A549 treated with AZD9567 at 1 μM for 4 hours (cell line): ENCODE results near the gene LRRC45. TPM values are rescaled to one million over a fixed set of nuclear protein-coding genes. Genes with fewer than 3 reads are reported as not detected.

Source experiments
- total RNA-seq: library from RNA; stranded (reverse); fragments of 200-300 nt; extraction: Qiagen RNA extraction; gene quantifications from 5 replicates; pipeline ENCODE4 v1.2.3, GENCODE V29; 2022; ENCODE audit not compliant: insufficient read depth

Gene LRRC45
- total RNA-seq: 7.8 to 17.0 TPM (median 14.7 TPM) in 5 replicates

DNA sequence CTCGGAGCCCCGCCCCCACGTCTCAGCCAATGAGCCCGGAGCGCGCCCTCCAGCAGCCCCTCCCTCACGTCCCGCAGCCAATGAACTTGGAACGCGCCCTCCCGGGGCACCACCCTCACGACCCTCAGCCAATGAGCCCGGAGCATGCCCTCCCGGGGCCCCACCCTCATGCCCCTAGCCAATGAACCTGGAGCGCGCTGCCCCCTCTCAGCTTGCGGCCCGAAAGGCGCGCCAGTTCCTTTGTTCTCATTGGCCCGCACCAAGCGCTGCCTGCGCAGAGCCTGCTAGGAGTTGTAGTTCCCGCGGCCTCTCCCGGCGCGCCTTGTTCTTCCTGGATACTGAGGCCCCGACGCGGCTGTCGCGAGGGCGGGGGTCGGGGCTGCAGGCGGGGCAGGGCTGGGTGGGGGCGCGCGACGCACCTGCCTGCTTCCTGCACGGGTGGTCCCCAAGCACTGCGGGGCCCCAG lies at the start of gene LRRC45:
Gene LRRC45 (plus strand): TSS at position 325 of the 466 bp plus-strand sequence. CDS start 339 bp downstream, outside the sequence.

DNA sequence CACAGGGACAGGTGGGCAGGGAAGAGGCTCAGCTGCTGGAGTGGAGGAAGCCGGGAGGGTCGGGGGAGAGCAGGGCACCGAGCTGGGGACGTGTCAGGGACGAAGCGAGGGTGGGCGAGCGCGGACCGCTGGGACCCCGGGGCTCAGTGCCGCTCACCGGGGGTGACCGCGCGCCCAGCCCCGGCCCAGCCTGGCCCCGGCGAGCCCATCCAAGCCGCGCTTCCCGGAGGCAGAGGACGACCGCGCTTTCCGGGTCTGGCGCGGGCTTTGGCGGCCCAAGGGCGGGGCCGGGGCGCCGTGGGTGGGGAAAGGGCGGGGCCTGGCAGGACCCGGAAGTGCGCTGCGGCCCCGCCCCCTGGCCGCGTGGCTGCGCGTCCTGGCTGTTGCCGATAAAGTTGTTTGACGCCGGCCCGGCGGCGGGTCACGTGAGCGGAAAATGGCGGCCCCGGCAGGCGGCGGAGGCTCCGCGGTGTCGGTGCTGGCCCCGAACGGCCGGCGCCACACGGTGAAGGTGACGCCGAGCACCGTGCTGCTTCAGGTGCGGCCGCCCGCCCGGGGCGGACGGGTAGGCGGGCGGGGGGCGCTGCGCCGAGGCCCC lies 45.8 kb upstream of the LRRC45 start, which contains the start of gene ASPSCR1:
Gene ASPSCR1 (plus strand): TSS at position 419 of the 598 bp plus-strand sequence. CDS start 18 bp downstream, at position 437.

DNA sequence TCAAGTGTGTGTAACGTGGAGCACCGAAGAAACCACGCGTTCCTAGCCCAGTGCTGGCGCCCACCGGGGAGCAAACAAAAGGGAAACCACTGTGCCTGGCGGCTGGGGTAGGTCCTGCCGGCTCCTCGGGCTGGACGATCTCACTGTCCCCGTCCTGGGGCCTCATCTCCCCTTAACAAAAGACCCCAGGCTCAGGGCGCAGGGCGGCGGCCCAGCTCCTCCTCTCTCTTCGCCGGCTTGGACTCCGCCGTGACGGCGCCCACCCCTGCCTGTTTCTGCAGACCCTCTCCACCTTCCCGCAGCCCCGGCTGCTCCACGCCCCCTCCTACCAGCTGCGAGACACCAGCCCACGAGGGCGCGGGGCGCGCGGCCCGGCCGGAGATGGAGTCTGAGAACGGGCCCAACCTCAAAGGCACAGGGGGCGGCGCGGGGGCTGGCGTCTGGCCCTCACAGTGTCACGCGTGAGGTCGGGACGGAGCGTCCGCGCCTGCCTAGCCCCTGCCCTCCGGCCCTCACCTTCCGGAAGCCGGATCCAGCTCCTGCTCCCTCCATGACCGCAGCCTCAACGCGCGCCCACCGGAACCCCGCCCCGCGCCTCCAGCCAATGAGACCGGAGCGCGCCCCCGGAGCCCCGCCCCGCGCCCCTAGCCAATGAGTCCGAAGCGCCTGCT lies 660 bp upstream of the LRRC45 start, which contains the start of gene CENPX:
Gene CENPX (minus strand): TSS at position 569 of the 671 bp plus-strand sequence. CDS start 17 bp downstream, at position 552.

DNA sequence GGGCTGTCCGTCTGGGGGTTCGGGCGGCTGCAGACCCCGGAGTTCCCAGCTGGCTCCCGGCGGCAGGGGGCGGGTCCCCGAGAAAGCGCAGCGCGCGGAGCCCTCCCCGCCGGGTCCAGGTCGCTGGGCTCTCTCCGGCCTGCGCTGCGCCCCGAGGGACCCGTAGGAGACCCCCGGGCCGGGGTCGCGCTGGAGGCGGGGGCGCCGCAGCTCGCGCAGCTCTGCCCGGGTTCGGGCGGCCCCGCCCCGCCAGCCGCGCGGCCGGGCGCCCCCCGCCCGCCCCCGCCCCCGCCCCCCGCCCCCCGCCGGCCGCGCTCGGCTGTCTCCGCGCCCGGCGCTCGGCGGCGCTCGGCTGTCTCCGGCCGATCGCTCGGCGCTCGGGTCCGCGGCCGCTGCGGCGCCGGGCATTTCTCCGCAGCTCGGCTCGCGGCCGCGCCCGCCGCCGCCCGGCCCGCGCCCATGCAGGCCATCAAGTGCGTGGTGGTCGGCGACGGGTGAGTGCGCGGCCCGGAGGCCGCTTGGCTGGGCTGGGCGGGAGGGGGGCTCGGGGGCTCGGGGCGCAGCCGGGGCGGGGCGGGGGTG lies 8.3 kb downstream of the LRRC45 start, which contains the start of gene RAC3:
Gene RAC3 (plus strand): TSS at position 376 of the 582 bp plus-strand sequence. CDS start 84 bp downstream, at position 460.

DNA sequence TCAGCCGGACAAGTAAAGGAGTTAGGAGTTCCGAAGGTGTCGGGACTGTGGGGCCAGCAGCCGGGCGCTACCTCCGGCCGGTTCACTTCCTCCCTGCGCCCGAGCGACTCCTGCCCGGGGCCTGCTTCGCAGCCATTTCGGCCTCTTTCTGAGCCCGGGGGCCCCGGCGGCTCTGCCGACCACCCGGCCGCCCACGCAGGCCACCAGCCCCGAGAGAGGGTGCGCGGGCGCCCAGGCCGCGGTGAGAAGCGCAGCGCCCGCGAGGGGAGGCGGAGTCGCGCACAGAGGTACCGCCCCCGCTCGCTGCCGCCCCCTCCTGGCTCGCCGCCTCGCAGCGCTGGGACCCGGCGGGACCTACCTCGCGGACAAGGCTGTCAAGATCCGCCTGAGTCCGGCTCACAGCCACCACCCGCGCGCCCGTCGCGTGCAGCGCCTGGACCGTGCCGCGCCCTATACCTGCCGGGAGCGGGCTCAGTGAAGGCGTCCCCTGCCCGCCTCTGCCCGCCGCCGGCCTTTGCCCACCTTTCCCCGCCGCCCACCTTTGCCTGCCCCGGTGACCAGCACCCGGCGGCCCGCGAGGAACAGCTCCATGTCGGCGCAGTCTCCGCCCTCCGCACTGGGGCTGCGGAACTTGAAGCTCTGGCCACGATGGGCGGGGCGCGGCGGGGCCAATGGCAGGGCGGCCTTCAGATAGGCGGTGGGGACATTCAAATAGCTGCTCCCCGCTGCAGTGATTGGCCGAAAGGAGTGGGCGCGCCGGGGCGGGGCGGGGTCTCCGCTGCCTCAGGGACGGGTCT lies 14.2 kb downstream of the LRRC45 start, which contains the start of gene DCXR:
Gene DCXR (minus strand): TSS at position 606 of the 797 bp plus-strand sequence. CDS start 15 bp downstream, at position 591.

DNA sequence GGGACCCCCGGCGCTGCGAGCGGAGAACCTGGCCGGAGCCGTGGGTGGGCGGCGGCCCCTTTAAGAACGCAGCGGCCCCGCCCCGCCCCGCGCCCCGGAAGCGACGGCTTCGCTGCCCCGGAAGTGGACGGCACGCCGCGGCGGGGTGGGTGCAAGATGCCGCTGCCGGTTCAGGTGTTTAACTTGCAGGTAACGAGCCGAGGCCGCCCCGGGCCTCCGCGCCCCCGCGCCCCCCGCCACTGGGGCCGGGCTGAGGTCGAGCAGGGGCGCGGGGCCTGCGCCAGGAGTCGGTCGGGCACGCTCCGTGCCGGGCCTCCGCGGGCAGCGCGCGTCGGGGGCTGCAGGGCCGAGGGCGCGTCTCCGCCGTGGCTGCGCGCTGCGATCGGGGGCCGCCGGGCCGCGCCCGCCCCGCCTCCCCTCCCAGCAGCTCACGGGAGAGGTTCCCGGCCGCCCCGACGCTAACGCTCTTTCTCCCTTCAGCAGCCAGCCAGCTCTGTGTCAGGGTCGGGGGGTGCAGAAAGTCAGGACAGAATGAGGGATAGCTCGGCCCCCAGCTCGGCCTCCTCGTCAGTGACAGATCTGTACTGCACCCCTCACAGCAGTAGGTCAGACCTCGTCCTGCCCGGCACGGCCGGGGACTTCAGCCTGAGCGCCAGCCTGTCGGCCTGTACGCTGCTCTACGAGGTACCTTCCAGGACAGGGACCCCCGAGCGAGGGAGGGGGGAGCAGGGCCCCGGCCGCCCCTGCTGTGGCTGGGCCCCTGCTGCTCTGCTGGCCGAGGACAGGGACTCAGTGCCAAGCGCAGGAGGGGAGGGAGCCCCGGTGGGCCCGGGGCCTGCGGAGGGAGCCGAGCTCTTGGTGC lies 28.9 kb downstream of the LRRC45 start, which contains the start of the genes GPS1 and RFNG:
Gene GPS1 (plus strand): TSS at position 123 of the 862 bp plus-strand sequence. CDS start 34 bp downstream, at position 157.
Gene RFNG (minus strand): TSS at position 36 of the 862 bp plus-strand sequence. CDS start 45 bp downstream, outside the sequence.

DNA sequence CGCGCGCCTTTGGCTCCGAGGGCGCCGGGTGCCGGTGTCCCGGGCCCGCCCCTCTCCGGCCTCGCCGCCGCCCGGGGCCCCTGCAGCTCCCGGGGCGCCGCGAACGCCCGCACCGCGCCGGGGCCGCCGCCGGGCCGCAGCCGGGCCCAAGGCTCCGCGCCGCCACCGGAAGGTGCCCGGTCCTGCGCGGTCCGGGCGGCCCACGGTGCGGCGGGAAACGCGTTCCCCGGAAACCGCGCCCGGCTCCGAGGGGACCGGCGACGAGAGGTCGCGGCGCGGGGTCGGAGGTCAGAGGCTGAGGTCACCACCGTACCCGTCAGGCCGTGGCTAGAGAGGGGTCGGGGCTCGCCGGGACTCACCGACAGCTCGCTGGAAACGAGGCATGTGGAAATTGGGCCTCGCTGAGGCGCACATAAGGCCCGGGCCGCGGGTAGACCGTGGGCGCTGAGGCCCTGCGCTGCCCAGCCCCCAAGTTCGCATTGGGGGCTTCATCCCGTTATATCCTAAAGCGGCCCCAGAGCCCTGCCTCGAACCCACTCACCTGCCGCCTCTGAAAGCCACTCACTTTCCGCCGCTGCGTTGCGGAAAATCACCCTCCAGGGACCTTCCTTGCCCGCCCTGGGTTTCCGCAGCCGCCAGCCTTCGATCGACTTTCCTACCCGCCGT lies 42.7 kb downstream of the LRRC45 start, which contains the start of gene DUS1L:
Gene DUS1L (minus strand): TSS at position 167 of the 666 bp plus-strand sequence. CDS start 745 bp downstream, outside the sequence.

Other genes starting within 250 kb of the LRRC45 start
- gene GCGR, start 219.2 kb upstream of the LRRC45 start, total RNA-seq: 0.23 to 0.34 TPM (median 0.27 TPM) in 4 of 5 replicates, not detected in the other
- 94.0 to 106 TPM (median 105 TPM) in 5 replicates for gene MCRIP1, start 190.0 kb upstream of the LRRC45 start, total RNA-seq
- 0.26 to 0.38 TPM (median 0.29 TPM) in 3 of 5 replicates, not detected in the others for gene PPP1R27, start 188.3 kb upstream of the LRRC45 start, total RNA-seq
- gene P4HB, start 162.8 kb upstream of the LRRC45 start, total RNA-seq: 687 to 859 TPM (median 711 TPM) in 5 replicates
- 554 to 671 TPM (median 613 TPM) in 5 replicates for gene ARHGDIA, start 152.0 kb upstream of the LRRC45 start, total RNA-seq
- 198 to 235 TPM (median 220 TPM) in 5 replicates for gene ALYREF, start 131.7 kb upstream of the LRRC45 start, total RNA-seq
- 168 to 303 TPM (median 290 TPM) in 5 replicates for gene ANAPC11, start 131.6 kb upstream of the LRRC45 start, total RNA-seq
- 0.28 to 0.60 TPM (median 0.49 TPM) in 4 of 5 replicates, not detected in the other for gene NPB, start 121.1 kb upstream of the LRRC45 start, total RNA-seq
- gene PCYT2, start 111.9 kb upstream of the LRRC45 start, total RNA-seq: 17.3 to 20.1 TPM (median 19.1 TPM) in 5 replicates
- 30.1 to 52.5 TPM (median 49.2 TPM) in 5 replicates for gene SIRT7, start 105.1 kb upstream of the LRRC45 start, total RNA-seq
- gene MAFG, start 95.6 kb upstream of the LRRC45 start, total RNA-seq: 22.5 to 38.3 TPM (median 33.1 TPM) in 5 replicates
- 80.7 to 124 TPM (median 87.4 TPM) in 5 replicates for gene PYCR1, start 86.0 kb upstream of the LRRC45 start, total RNA-seq
- gene MYADML2, start 76.1 kb upstream of the LRRC45 start, total RNA-seq: not detected in 5 replicates
- 0.23 to 0.62 TPM (median 0.33 TPM) in 4 of 5 replicates, not detected in the other for gene NOTUM, start 62.1 kb upstream of the LRRC45 start, total RNA-seq
- gene ASPSCR1, start 45.7 kb upstream of the LRRC45 start, total RNA-seq: 20.2 to 29.6 TPM (median 27.4 TPM) in 5 replicates
- gene CENPX, start 427 bp upstream of the LRRC45 start, total RNA-seq: 163 to 207 TPM (median 195 TPM) in 5 replicates
- 19.0 to 41.3 TPM (median 38.5 TPM) in 5 replicates for gene RAC3, start 8.4 kb downstream of the LRRC45 start, total RNA-seq
- gene DCXR, start 14.4 kb downstream of the LRRC45 start, total RNA-seq: 76.5 to 117 TPM (median 111 TPM) in 5 replicates
- 20.8 to 24.8 TPM (median 24.4 TPM) in 5 replicates for gene RFNG, start 28.5 kb downstream of the LRRC45 start, total RNA-seq
- gene GPS1, start 28.6 kb downstream of the LRRC45 start, total RNA-seq: 120 to 154 TPM (median 137 TPM) in 5 replicates
- 74.1 to 147 TPM (median 143 TPM) in 5 replicates for gene DUS1L, start 42.5 kb downstream of the LRRC45 start, total RNA-seq
- gene FASN, start 74.9 kb downstream of the LRRC45 start, total RNA-seq: 91.1 to 158 TPM (median 149 TPM) in 5 replicates
- gene CCDC57, start 189.5 kb downstream of the LRRC45 start, total RNA-seq: 8.8 to 30.2 TPM (median 26.3 TPM) in 5 replicates
- gene SLC16A3, start 205.7 kb downstream of the LRRC45 start, total RNA-seq: 104 to 159 TPM (median 147 TPM) in 5 replicates